Measurements from ENCODE around the gene DOCK4.

Gene DOCK4

GRCh38 chr7:112105584-112106530, 100.3 kb downstream of the DOCK4 start:
- H3K4me3 ChIP-seq (ENCODE audit: insufficient read length, low read depth): no peak overlapping the region

GRCh38 chr7:112104120-112104519, 102.1 kb downstream of the DOCK4 start:
- Histone ChIP-seq H3K4me3 (ENCODE audit: insufficient read length, low read depth) (no peak overlapping the region), H3K9ac (ENCODE audit: insufficient read length, low read depth) (no peak overlapping the region), H3K4me1 (ENCODE audit: insufficient read depth, insufficient read length) (no peaks in the 10 kb centered on the region), H3K9me3 (ENCODE audit: insufficient read depth, low read length) (no peaks in the 10 kb centered on the region), H3K27me3 (ENCODE audit: insufficient read depth, insufficient read length) (no peaks in the 10 kb centered on the region), H3K36me3 (ENCODE audit: insufficient read depth, insufficient read length, low read length) (no peaks in the 10 kb centered on the region)
- DNase-seq (ENCODE audit: low read depth, low spot score): no peak
- TF ChIP-seq YY1 (IDR thresholded peaks at IDR 0.05; ENCODE audit: insufficient read depth, insufficient read length) (no peak), ZNF274 (IDR thresholded peaks at IDR 0.05; ENCODE audit: low read depth, low read length) (no peak), SUZ12 (IDR thresholded peaks at IDR 0.05; ENCODE audit: extremely low read depth, insufficient read depth, insufficient read length) (no peak)

More at GRCh38 chr7:112105584-112106530, 100.3 kb downstream of the DOCK4 start:
- no peak overlapping the region for H3K9ac ChIP-seq (ENCODE audit: insufficient read length, low read depth)
- H3K27me3 ChIP-seq (ENCODE audit: insufficient read depth, insufficient read length): no peaks in the 10 kb centered on the region
- no peak for DNase-seq (ENCODE audit: low read depth, low spot score)
- no peak for TF ChIP-seq YY1 (IDR thresholded peaks at IDR 0.05; ENCODE audit: insufficient read depth, insufficient read length)
- TF ChIP-seq ZNF274 (IDR thresholded peaks at IDR 0.05; ENCODE audit: low read depth, low read length): no peak
- TF ChIP-seq SUZ12 (IDR thresholded peaks at IDR 0.05; ENCODE audit: extremely low read depth, insufficient read depth, insufficient read length): no peak
- H3K9me3 ChIP-seq (ENCODE audit: insufficient read depth, low read length): no peaks in the 10 kb centered on the region
- no peaks in the 10 kb centered on the region for H3K4me1 ChIP-seq (ENCODE audit: insufficient read depth, insufficient read length)
- H3K36me3 ChIP-seq (ENCODE audit: insufficient read depth, insufficient read length, low read length): no peaks in the 10 kb centered on the region

GRCh38 chr7:112103246-112103645, 103.0 kb downstream of the DOCK4 start:
- H3K27me3 ChIP-seq (ENCODE audit: insufficient read depth, insufficient read length): no peaks in the 10 kb centered on the region
- H3K4me3 ChIP-seq (ENCODE audit: insufficient read length, low read depth): no peak overlapping the region
- no peak for TF ChIP-seq YY1 (IDR thresholded peaks at IDR 0.05; ENCODE audit: insufficient read depth, insufficient read length)
- no peak for TF ChIP-seq ZNF274 (IDR thresholded peaks at IDR 0.05; ENCODE audit: low read depth, low read length)
- TF ChIP-seq SUZ12 (IDR thresholded peaks at IDR 0.05; ENCODE audit: extremely low read depth, insufficient read depth, insufficient read length): no peak
- no peak overlapping the region for H3K9ac ChIP-seq (ENCODE audit: insufficient read length, low read depth)
- no peaks in the 10 kb centered on the region for H3K4me1 ChIP-seq (ENCODE audit: insufficient read depth, insufficient read length)
- no peaks in the 10 kb centered on the region for H3K9me3 ChIP-seq (ENCODE audit: insufficient read depth, low read length)
- no peaks in the 10 kb centered on the region for H3K36me3 ChIP-seq (ENCODE audit: insufficient read depth, insufficient read length, low read length)
- no peak for DNase-seq (ENCODE audit: low read depth, low spot score)

GRCh38 chr7:112101201-112101846, 104.9 kb downstream of the DOCK4 start:
- Histone ChIP-seq H3K27me3 (ENCODE audit: insufficient read depth, insufficient read length) (no peaks in the 10 kb centered on the region), H3K9ac (ENCODE audit: insufficient read length, low read depth) (no peak overlapping the region), H3K4me1 (ENCODE audit: insufficient read depth, insufficient read length) (no peaks in the 10 kb centered on the region), H3K9me3 (ENCODE audit: insufficient read depth, low read length) (no peaks in the 10 kb centered on the region), H3K36me3 (ENCODE audit: insufficient read depth, insufficient read length, low read length) (no peaks in the 10 kb centered on the region), H3K4me3 (ENCODE audit: insufficient read length, low read depth) (no peak overlapping the region)
- DNase-seq (ENCODE audit: low read depth, low spot score): no peak
- no peak for TF ChIP-seq SUZ12 (IDR thresholded peaks at IDR 0.05; ENCODE audit: extremely low read depth, insufficient read depth, insufficient read length)
- no peak for TF ChIP-seq YY1 (IDR thresholded peaks at IDR 0.05; ENCODE audit: insufficient read depth, insufficient read length)
- no peak for TF ChIP-seq ZNF274 (IDR thresholded peaks at IDR 0.05; ENCODE audit: low read depth, low read length)

- no peak for DNase-seq (ENCODE audit: low read depth, low spot score)
- TF ChIP-seq YY1 (IDR thresholded peaks at IDR 0.05; ENCODE audit: insufficient read depth, insufficient read length) (no peak), ZNF274 (IDR thresholded peaks at IDR 0.05; ENCODE audit: low read depth, low read length) (no peak), SUZ12 (IDR thresholded peaks at IDR 0.05; ENCODE audit: extremely low read depth, insufficient read depth, insufficient read length) (no peak)
- no peak overlapping the region for H3K9ac ChIP-seq (ENCODE audit: insufficient read length, low read depth)
Measured at GRCh38 chr7:112097524-112097923, 108.7 kb downstream of the DOCK4 start.

GRCh38 chr7:112093409-112093808, 112.8 kb downstream of the DOCK4 start:
- Histone ChIP-seq H3K27me3 (ENCODE audit: insufficient read depth, insufficient read length) (no peaks in the 10 kb centered on the region), H3K9ac (ENCODE audit: insufficient read length, low read depth) (no peak overlapping the region), H3K4me3 (ENCODE audit: insufficient read length, low read depth) (no peak overlapping the region), H3K9me3 (ENCODE audit: insufficient read depth, low read length) (no peaks in the 10 kb centered on the region), H3K36me3 (ENCODE audit: insufficient read depth, insufficient read length, low read length) (no peaks in the 10 kb centered on the region), H3K4me1 (ENCODE audit: insufficient read depth, insufficient read length) (no peaks in the 10 kb centered on the region)
- DNase-seq (ENCODE audit: low read depth, low spot score): no peak
- no peak for TF ChIP-seq SUZ12 (IDR thresholded peaks at IDR 0.05; ENCODE audit: extremely low read depth, insufficient read depth, insufficient read length)
- TF ChIP-seq YY1 (IDR thresholded peaks at IDR 0.05; ENCODE audit: insufficient read depth, insufficient read length): no peak
- TF ChIP-seq ZNF274 (IDR thresholded peaks at IDR 0.05; ENCODE audit: low read depth, low read length): no peak

More at GRCh38 chr7:112097524-112097923, 108.7 kb downstream of the DOCK4 start:
- no peaks in the 10 kb centered on the region for H3K27me3 ChIP-seq (ENCODE audit: insufficient read depth, insufficient read length)
- no peak overlapping the region for H3K4me3 ChIP-seq (ENCODE audit: insufficient read length, low read depth)
- no peaks in the 10 kb centered on the region for H3K4me1 ChIP-seq (ENCODE audit: insufficient read depth, insufficient read length)
- H3K36me3 ChIP-seq (ENCODE audit: insufficient read depth, insufficient read length, low read length): no peaks in the 10 kb centered on the region
- no peaks in the 10 kb centered on the region for H3K9me3 ChIP-seq (ENCODE audit: insufficient read depth, low read length)

All from NT2/D1 (cell line).